H9 (cell line): ENCODE results near the gene B3GNT3. TPM values are rescaled to one million over a fixed set of nuclear protein-coding genes. Genes with fewer than 3 reads are reported as not detected.
A peak's percentile ranks its signal among the peaks of the same experiment; 100 is the strongest.

Source experiments
- DNase-seq: peaks from one replicate; pipeline ENCODE4 v3.0.0-alpha.2; 2017
- H2AFZ ChIP-seq: one replicate; pipeline ENCODE4 v1.6.1; 2013; ENCODE audit warnings: mild to moderate bottlenecking, low read length, control low read depth, moderate library complexity
- H2AK5ac ChIP-seq: 2 replicates; pipeline ENCODE4 v1.6.1; 2013; ENCODE audit warnings: low read length, control low read depth, mixed read lengths; ENCODE audit not compliant: insufficient read length
- H2BK120ac ChIP-seq: one replicate; pipeline ENCODE4 v1.6.1; 2013; ENCODE audit warnings: low read depth, mild to moderate bottlenecking, low read length, control low read depth, inconsistent platforms; ENCODE audit not compliant: poor library complexity, severe bottlenecking
- H2BK12ac ChIP-seq: 2 replicates; pipeline ENCODE4 v1.6.1; 2013; ENCODE audit warnings: low read length, control low read depth, mixed read lengths, low read depth; ENCODE audit not compliant: insufficient read length
- H2BK15ac ChIP-seq: 2 replicates; pipeline ENCODE4 v1.6.1; 2013; ENCODE audit warnings: low read depth, low read length, control low read depth
- H2BK20ac ChIP-seq: one replicate; pipeline ENCODE4 v1.6.1; 2013; ENCODE audit warnings: low read depth, mild to moderate bottlenecking, low read length, control low read depth, inconsistent platforms; ENCODE audit not compliant: poor library complexity, severe bottlenecking
- H2BK5ac ChIP-seq: 2 replicates; pipeline ENCODE4 v1.6.1; 2013; ENCODE audit warnings: low read length, control low read depth, mixed read lengths; ENCODE audit not compliant: insufficient read length
- H3K14ac ChIP-seq: 2 replicates; pipeline ENCODE4 v1.6.1; 2013; ENCODE audit warnings: low read length, control low read depth; ENCODE audit not compliant: insufficient read depth
- H3K18ac ChIP-seq: 2 replicates; pipeline ENCODE4 v1.6.1; 2013; ENCODE audit warnings: low read depth, mild to moderate bottlenecking, mixed read lengths, low read length, control low read depth; ENCODE audit not compliant: insufficient read length
- H3K23ac ChIP-seq: 2 replicates; pipeline ENCODE4 v1.6.1; 2013; ENCODE audit warnings: low read length, control low read depth, mixed read lengths, low read depth; ENCODE audit not compliant: insufficient read length
- H3K23me2 ChIP-seq: 2 replicates; pipeline ENCODE4 v1.6.1; 2013; ENCODE audit warnings: low read depth, mild to moderate bottlenecking, mixed read lengths, low read length, control low read depth; ENCODE audit not compliant: insufficient read length, poor library complexity, severe bottlenecking
- H3K27ac ChIP-seq: 2 replicates; pipeline ENCODE4 v1.5.1; 2013; ENCODE audit warnings: low read length, control low read depth, mixed read lengths, low read depth; ENCODE audit not compliant: insufficient read length
- H3K27me3 ChIP-seq: 2 replicates; pipeline ENCODE4 v1.6.1; 2013; ENCODE audit warnings: low read length, control low read depth, inconsistent platforms; ENCODE audit not compliant: insufficient read depth
- H3K4ac ChIP-seq: 2 replicates; pipeline ENCODE4 v1.6.1; 2013; ENCODE audit warnings: low read depth, mild to moderate bottlenecking, control low read depth, inconsistent platforms, low read length, moderate library complexity
- H3K4me1 ChIP-seq: 2 replicates; pipeline ENCODE4 v1.6.1; 2013; ENCODE audit warnings: low read length, control low read depth, inconsistent platforms; ENCODE audit not compliant: insufficient read depth
- H3K4me2 ChIP-seq: 2 replicates; pipeline ENCODE4 v1.6.1; 2013; ENCODE audit warnings: low read length, control low read depth, mixed read lengths; ENCODE audit not compliant: insufficient read length, insufficient read depth
- H3K56ac ChIP-seq: 2 replicates; pipeline ENCODE4 v1.6.1; 2013; ENCODE audit warnings: low read depth, mild to moderate bottlenecking, mixed read lengths, low read length, control low read depth; ENCODE audit not compliant: insufficient read length
- H3K79me1 ChIP-seq: 2 replicates; pipeline ENCODE4 v1.6.1; 2013; ENCODE audit warnings: low read depth, mild to moderate bottlenecking, moderate library complexity, low read length, control low read depth, inconsistent platforms; ENCODE audit not compliant: insufficient read depth, poor library complexity, severe bottlenecking
- H3K79me2 ChIP-seq: 2 replicates; pipeline ENCODE4 v1.6.1; 2013; ENCODE audit warnings: low read length, control low read depth, inconsistent platforms; ENCODE audit not compliant: insufficient read depth
- H3K9ac ChIP-seq: 2 replicates; pipeline ENCODE4 v1.6.1; 2013; ENCODE audit warnings: low read length, control low read depth, mixed read lengths; ENCODE audit not compliant: insufficient read length; ENCODE audit errors: extremely low read depth
- H3K9me3 ChIP-seq: one replicate; pipeline ENCODE4 v1.6.1; 2013; ENCODE audit warnings: low read depth, low read length, inconsistent platforms; ENCODE audit not compliant: control insufficient read depth
- H3T11ph ChIP-seq: one replicate; pipeline ENCODE4 v1.6.1; 2013; ENCODE audit warnings: mild to moderate bottlenecking, low read length, control low read depth, inconsistent platforms
- H4K20me1 ChIP-seq: one replicate; pipeline ENCODE4 v1.6.1; 2013; ENCODE audit not compliant: control insufficient read depth, insufficient read length, insufficient read depth
- H4K5ac ChIP-seq: 2 replicates; pipeline ENCODE4 v1.6.1; 2013; ENCODE audit warnings: low read depth, mild to moderate bottlenecking, mixed read lengths, low read length, control low read depth; ENCODE audit not compliant: insufficient read length
- H4K8ac ChIP-seq: replicated peaks from 2 replicates; pipeline ENCODE4 v1.6.1; 2013; ENCODE audit warnings: low read length, control low read depth, mixed read lengths, low read depth; ENCODE audit not compliant: insufficient read length
- H4K91ac ChIP-seq: 2 replicates; pipeline ENCODE4 v1.6.1; 2013; ENCODE audit warnings: low read depth, mild to moderate bottlenecking, moderate library complexity, mixed read lengths, low read length, control low read depth; ENCODE audit not compliant: insufficient read length
- H3K27ac Mint-ChIP-seq, 3 experiments: 2 replicates in 2 of 3; 3 replicates in 1 of 3; pipeline ENCODE4 v1.8.0; 2020 to 2021; ENCODE audit warnings: mixed read lengths in 3 of 3, mild to moderate bottlenecking in 1 of 3, moderate library complexity in 1 of 3
- H3K27me3 Mint-ChIP-seq: 2 replicates; pipeline ENCODE4 v1.8.0; 2021; ENCODE audit warnings: low read depth, mild to moderate bottlenecking, moderate library complexity, mixed read lengths
- H3K36me3 Mint-ChIP-seq, 3 experiments: 2 replicates in 2 of 3; 3 replicates in 1 of 3; pipeline ENCODE4 v1.8.0; 2020 to 2021; ENCODE audit warnings: low read depth in 3 of 3, mixed read lengths in 3 of 3; ENCODE audit not compliant: insufficient read depth in 1 of 3
- H3K4me1 Mint-ChIP-seq, 2 experiments: 2 replicates each; pipeline ENCODE4 v1.8.0; 2020; ENCODE audit warnings: mixed read lengths in 2 of 2
- H3K4me3 Mint-ChIP-seq, 2 experiments: 2 replicates in 1 of 2; 3 replicates in 1 of 2; pipeline ENCODE4 v1.8.0; 2020 to 2021; ENCODE audit warnings: mild to moderate bottlenecking in 2 of 2, mixed read lengths in 2 of 2, moderate library complexity in 1 of 2
- H3K9me3 Mint-ChIP-seq, 2 experiments: 2 replicates in 1 of 2; 3 replicates in 1 of 2; pipeline ENCODE4 v1.8.0; 2020; ENCODE audit warnings: mild to moderate bottlenecking in 2 of 2, mixed read lengths in 2 of 2, moderate library complexity in 1 of 2
- CTCF ChIP-seq: fragments of 200-600 bp; sonication (generic); conservative IDR thresholded peaks from 3 replicates; pipeline ENCODE4 v1.8.0; 2021; ENCODE audit warnings: antibody characterized with exemption, mild to moderate bottlenecking
- WGBS: extraction: QIAGEN DNeasy Blood & Tissue Kit; methylation state at CpG from one replicate; pipeline ENCODE4 v1.1.7; 2013; ENCODE audit warnings: missing lambda C conversion rate, low lambda C conversion rate, mixed read lengths; ENCODE audit not compliant: insufficient read length; ENCODE audit errors: extremely low coverage; 5-methylcytosine and 5-hydroxymethylcytosine counted together
- total RNA-seq: library from RNA; stranded (reverse); gene quantifications from 2 replicates; pipeline ENCODE4 v1.2.1, GENCODE V29; 2021

B3GNT3 gene
- total RNA-seq, 1 experiment from 2014 or later, result 0.96 TPM

- no peak overlapping the region for H2BK5ac ChIP-seq
- H4K8ac ChIP-seq, result no peak overlapping the region
- H3K9ac ChIP-seq, result no peak overlapping the region
- no peak overlapping the region for H3K18ac ChIP-seq
- no peaks in the 10 kb centered on the region for H3K27me3 ChIP-seq
- no peak overlapping the region for H3K56ac ChIP-seq
- H3K36me3 Mint-ChIP-seq, result no peaks in the 10 kb centered on the region; a peak in 1 of 7 replicates
- no peak for TF ChIP-seq CTCF
- H4K5ac ChIP-seq, result no peak overlapping the region
- no CpG with 5 or more reads among the region's 6 CpGs for WGBS
- no peak overlapping the region for H3K4ac ChIP-seq
- no peak overlapping the region for H3K27ac Mint-ChIP-seq
- H3K23ac ChIP-seq, result no peak overlapping the region
- no peaks in the 10 kb centered on the region for H3K9me3 ChIP-seq
- peaks cover 20 to 27% of the 10 kb centered on the region in 2 experiments for H3K4me1 Mint-ChIP-seq
- no peak overlapping the region for H2AK5ac ChIP-seq
- no peak overlapping the region for H3K14ac ChIP-seq
- no peaks in the 10 kb centered on the region; a peak in 1 of 5 replicates for H3K9me3 Mint-ChIP-seq
- no peak overlapping the region for H4K91ac ChIP-seq
- peaks cover 49% of the 10 kb centered on the region for H3K27me3 Mint-ChIP-seq
- H3K4me1 ChIP-seq, result no peaks in the 10 kb centered on the region; the same call in 1 of the 2 replicates
- no peak overlapping the region for H2BK12ac ChIP-seq
- DNase-seq, result no peak
- no peak overlapping the region for H2BK20ac ChIP-seq
- no peak overlapping the region for H3K4me2 ChIP-seq
- H3T11ph ChIP-seq, result no peak overlapping the region
- no peak overlapping the region for H2AFZ ChIP-seq
- H3K79me1 ChIP-seq, result no peaks in the 10 kb centered on the region
- H2BK15ac ChIP-seq, result no peak overlapping the region
- H2BK120ac ChIP-seq, result no peak overlapping the region
- H3K79me2 ChIP-seq, result no peaks in the 10 kb centered on the region
- H3K27ac ChIP-seq, result no peak overlapping the region
- H3K4me3 Mint-ChIP-seq, result peak overlapping the region in 1 of 2 experiments; percentile 9; a peak in 1 of 5 replicates
- no peaks in the 10 kb centered on the region for H4K20me1 ChIP-seq
- peaks cover 9% of the 10 kb centered on the region for H3K23me2 ChIP-seq
Observed at GRCh38 chr19:17840019-17840418, 45.1 kb downstream of the B3GNT3 start.
